Measurements from ENCODE around the gene APLP1.
A peak's percentile ranks its signal among the peaks of the same experiment; 100 is the strongest.

APLP1 gene

DNA sequence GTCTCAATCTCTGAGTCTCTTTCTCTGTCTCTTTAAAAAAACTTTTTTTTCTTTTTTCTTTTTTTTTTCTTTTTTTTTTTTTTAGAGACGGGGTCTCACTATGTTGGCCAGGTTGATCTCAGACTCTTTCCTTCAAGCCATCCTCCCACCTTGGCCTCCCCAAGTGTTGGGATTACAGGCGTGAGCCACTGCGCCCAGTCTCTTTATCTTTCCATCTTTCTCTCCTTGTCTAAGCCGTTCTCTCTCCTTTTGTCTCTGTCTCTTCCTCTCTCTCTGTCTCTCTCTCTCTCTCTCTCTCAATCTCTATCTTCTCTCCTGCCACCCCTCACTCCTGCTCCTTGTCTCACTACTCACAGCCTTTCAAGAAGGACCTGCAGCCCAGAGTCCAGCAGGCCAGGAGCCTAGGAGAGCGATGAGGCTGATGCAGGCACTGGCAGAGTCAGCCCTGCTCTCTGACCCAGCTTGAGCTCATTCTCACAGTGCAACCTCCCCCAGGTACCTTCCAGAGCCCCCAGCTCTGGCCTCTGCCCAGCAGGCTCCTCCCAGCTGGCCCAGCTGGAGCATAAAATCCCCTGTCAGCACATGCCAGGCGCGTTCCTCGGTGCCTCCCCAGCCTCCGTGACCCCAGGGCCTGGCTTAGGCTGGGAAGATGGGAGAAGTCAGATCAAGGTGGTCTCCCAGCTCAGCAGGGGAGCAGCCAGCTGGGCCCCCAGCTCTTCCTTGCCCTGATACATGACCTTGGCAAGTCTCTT lies 16.2 kb upstream of the APLP1 start, which contains the start of gene NPHS1:
NPHS1 (minus strand) TSS at position 476 of the 752 bp plus-strand sequence. CDS start 667 bp downstream, outside the sequence.
- H3K27ac ChIP-seq (ENCODE audit: low read length) = no peak within 1 kb of the TSS

DNA sequence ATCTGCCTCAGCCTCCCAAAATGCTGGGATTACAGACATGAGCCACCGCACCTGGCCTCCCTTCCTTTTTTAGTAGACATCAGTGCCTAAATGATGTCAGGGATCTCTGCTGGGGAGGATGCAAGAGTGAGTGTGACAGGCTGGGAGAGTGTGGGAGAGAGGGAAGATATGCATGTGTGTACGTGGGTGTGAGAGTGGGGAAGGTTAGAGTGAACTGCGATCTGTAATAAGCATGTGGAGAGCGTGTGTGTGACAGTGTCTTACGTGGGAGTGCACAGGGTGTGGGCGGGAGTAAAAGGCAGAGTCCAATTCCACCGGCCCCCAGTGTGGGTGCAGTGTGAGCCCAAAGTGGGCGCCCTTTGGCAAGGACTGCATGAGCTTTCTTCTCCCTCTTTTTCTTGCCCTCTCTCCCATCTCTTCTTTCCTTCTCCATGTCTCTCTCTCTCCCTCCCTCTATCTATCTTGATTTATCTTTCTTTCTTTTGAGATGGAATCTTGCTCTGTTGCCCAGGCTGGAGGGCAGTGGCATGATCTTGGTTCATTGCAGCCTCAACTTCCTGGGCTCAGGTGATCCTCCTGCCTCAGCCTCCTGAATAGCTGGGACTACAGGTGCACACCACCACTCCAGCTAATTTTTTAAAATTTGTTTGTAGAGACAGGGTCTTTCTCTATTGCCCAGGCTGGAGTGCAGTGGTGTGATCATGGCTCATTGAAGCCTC lies 15.2 kb upstream of the APLP1 start:
- WGBS (ENCODE audit: insufficient coverage, insufficient read length) = 100% methylated on average over 1 of the region's 8 CpGs
- Histone ChIP-seq H3K4me3 (ENCODE audit: low read length) (no peak overlapping the region), H3K27me3 (ENCODE audit: control insufficient read depth, insufficient read depth, low read length) (no peaks in the 10 kb centered on the region; the same call in 1 of the 2 replicates), H3K27ac (ENCODE audit: low read length) (no peak overlapping the region), H3K9me3 (ENCODE audit: control insufficient read depth, insufficient read depth, low read length) (no peaks in the 10 kb centered on the region), H3K4me1 (ENCODE audit: control insufficient read depth, insufficient read depth, low read length) (peaks cover 4% of the 10 kb centered on the region), H3K36me3 (ENCODE audit: control insufficient read depth, insufficient read depth, low read length) (no peaks in the 10 kb centered on the region; the same call in 1 of the 2 replicates)
- no peak for DNase-seq (ENCODE audit: low read depth, low spot score)

More for the DNA sequence above, 16.2 kb upstream of the APLP1 start, which contains the start of gene NPHS1:
- no peak within 1 kb of the TSS for H3K4me3 ChIP-seq (ENCODE audit: low read length)
- no peaks in the 10 kb centered on the region; the same call in 1 of the 2 replicates for H3K36me3 ChIP-seq (ENCODE audit: control insufficient read depth, insufficient read depth, low read length)
- DNase-seq (ENCODE audit: low read depth, low spot score) = no peak
- no peaks in the 10 kb centered on the region; the same call in 1 of the 2 replicates for H3K27me3 ChIP-seq (ENCODE audit: control insufficient read depth, insufficient read depth, low read length)
- H3K4me1 ChIP-seq (ENCODE audit: control insufficient read depth, insufficient read depth, low read length) = peaks cover 4% of the 10 kb centered on the region
- no peaks in the 10 kb centered on the region for H3K9me3 ChIP-seq (ENCODE audit: control insufficient read depth, insufficient read depth, low read length)
- no CpG with 5 or more reads among the region's 9 CpGs for WGBS (ENCODE audit: insufficient coverage, insufficient read length)

DNA sequence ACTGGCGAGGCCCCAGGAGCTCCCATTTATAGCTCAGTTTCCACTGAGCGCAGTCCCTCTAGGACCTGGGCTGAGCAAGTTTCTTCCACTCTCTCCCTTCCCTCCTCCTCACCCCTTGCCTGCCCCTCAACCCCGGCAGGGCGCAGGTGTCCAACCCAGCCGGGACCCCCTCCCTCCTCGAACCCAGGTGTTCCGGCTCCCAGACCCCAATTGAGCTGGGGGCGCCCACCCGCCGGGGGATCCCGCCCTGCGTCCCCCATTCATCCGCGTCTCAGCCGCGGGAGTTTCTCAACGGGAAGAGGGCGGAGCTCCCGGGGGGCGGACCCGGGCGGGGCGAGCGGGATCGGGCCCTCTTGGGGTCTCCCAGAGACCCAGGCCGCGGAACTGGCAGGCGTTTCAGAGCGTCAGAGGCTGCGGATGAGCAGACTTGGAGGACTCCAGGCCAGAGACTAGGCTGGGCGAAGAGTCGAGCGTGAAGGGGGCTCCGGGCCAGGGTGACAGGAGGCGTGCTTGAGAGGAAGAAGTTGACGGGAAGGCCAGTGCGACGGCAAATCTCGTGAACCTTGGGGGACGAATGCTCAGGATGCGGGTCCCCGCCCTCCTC lies 11.7 kb upstream of the APLP1 start, which contains the start of gene KIRREL2:
KIRREL2 (plus strand) TSS at position 366 of the 604 bp plus-strand sequence; CDS start at position 575, 209 bp downstream.
- H3K4me3 ChIP-seq (ENCODE audit: low read length) = peak within 1 kb of the TSS; percentile 52; the same call in 1 of the 2 replicates

DNA sequence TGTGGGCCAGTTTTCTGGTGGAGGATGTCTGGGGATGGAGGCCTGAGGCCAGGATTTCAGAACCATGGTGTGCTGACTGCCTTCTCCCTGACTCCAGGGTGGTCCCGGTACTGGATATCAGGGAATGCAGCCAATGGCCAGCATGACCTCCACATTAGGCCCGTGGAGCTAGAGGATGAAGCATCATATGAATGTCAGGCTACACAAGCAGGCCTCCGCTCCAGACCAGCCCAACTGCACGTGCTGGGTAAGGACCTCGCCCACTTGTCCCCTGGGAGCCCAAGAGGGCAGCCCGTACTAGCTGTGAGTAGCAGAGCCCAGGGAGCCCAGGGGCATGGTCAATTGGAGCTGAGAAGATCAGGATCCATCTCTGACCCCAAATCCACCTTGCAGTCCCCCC lies 10.1 kb upstream of the APLP1 start:
- DNase-seq (ENCODE audit: low read depth, low spot score) = no peak
- peaks cover 2% of the 10 kb centered on the region; the same call in 1 of the 2 replicates for H3K27me3 ChIP-seq (ENCODE audit: control insufficient read depth, insufficient read depth, low read length)
- WGBS (ENCODE audit: insufficient coverage, insufficient read length) = no CpG with 5 or more reads among the region's 6 CpGs

More for the DNA sequence above, 11.7 kb upstream of the APLP1 start, which contains the start of gene KIRREL2:
- Histone ChIP-seq H3K27me3 (ENCODE audit: control insufficient read depth, insufficient read depth, low read length) (no peaks in the 10 kb centered on the region; the same call in 1 of the 2 replicates), H3K27ac (ENCODE audit: low read length) (no peak within 1 kb of the TSS), H3K36me3 (ENCODE audit: control insufficient read depth, insufficient read depth, low read length) (no peaks in the 10 kb centered on the region), H3K4me1 (ENCODE audit: control insufficient read depth, insufficient read depth, low read length) (peaks cover 6% of the 10 kb centered on the region), H3K9me3 (ENCODE audit: control insufficient read depth, insufficient read depth, low read length) (no peaks in the 10 kb centered on the region)
- no peak for DNase-seq (ENCODE audit: low read depth, low spot score)
- no CpG with 5 or more reads among the region's 42 CpGs for WGBS (ENCODE audit: insufficient coverage, insufficient read length)

DNA sequence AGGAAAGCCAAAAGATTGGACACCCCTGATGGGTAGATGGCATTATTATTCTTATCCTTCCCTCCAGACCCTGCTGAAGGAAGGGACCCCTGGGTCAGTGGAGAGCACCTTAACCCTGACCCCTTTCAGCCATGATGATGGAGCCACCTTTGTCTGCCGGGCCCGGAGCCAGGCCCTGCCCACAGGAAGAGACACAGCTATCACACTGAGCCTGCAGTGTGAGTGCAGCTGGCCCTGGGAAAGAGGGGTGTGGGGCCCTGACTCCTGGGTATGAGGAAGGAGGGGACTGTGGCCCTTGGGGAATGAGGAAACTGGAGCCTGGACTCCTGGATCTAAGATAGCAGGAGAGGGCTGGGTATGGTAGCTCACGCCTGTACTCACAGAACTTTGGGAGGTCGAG lies 9.0 kb upstream of the APLP1 start:
- H3K4me3 ChIP-seq (ENCODE audit: low read length) = no peak overlapping the region
- WGBS (ENCODE audit: insufficient coverage, insufficient read length) = no CpG with 5 or more reads among the region's 4 CpGs
- no peaks in the 10 kb centered on the region for H3K36me3 ChIP-seq (ENCODE audit: control insufficient read depth, insufficient read depth, low read length)
- DNase-seq (ENCODE audit: low read depth, low spot score) = no peak
- H3K4me1 ChIP-seq (ENCODE audit: control insufficient read depth, insufficient read depth, low read length) = peaks cover 6% of the 10 kb centered on the region
- H3K9me3 ChIP-seq (ENCODE audit: control insufficient read depth, insufficient read depth, low read length) = no peaks in the 10 kb centered on the region
- H3K27me3 ChIP-seq (ENCODE audit: control insufficient read depth, insufficient read depth, low read length) = peaks cover 2% of the 10 kb centered on the region; the same call in 1 of the 2 replicates
- H3K27ac ChIP-seq (ENCODE audit: low read length) = no peak overlapping the region

More for the DNA sequence above, 10.1 kb upstream of the APLP1 start:
- no peak overlapping the region for H3K27ac ChIP-seq (ENCODE audit: low read length)
- H3K4me1 ChIP-seq (ENCODE audit: control insufficient read depth, insufficient read depth, low read length) = peaks cover 6% of the 10 kb centered on the region
- no peaks in the 10 kb centered on the region for H3K36me3 ChIP-seq (ENCODE audit: control insufficient read depth, insufficient read depth, low read length)
- H3K4me3 ChIP-seq (ENCODE audit: low read length) = no peak overlapping the region
- no peaks in the 10 kb centered on the region for H3K9me3 ChIP-seq (ENCODE audit: control insufficient read depth, insufficient read depth, low read length)

DNA sequence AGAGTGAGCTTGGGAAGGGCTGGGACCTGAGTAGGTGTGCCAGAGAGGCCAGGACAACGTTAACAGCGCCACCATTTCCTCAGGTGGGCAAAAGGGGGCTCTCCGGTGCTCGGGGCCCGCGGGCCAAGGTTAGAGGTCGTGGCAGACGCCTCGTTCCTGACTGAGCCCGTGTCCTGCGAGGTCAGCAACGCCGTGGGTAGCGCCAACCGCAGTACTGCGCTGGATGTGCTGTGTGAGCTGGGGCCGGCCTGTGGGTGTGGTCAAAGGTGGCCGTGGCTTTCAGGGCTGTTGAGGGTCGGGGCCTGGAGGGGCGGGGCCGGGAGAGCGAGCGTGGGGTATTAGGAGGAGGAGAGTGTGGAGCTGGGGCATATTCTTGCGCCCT lies 7.9 kb upstream of the APLP1 start:
- H3K36me3 ChIP-seq (ENCODE audit: control insufficient read depth, insufficient read depth, low read length) = no peaks in the 10 kb centered on the region
- peak overlapping the region; percentile 26; the same call in 1 of the 2 replicates for H3K4me3 ChIP-seq (ENCODE audit: low read length)

DNA sequence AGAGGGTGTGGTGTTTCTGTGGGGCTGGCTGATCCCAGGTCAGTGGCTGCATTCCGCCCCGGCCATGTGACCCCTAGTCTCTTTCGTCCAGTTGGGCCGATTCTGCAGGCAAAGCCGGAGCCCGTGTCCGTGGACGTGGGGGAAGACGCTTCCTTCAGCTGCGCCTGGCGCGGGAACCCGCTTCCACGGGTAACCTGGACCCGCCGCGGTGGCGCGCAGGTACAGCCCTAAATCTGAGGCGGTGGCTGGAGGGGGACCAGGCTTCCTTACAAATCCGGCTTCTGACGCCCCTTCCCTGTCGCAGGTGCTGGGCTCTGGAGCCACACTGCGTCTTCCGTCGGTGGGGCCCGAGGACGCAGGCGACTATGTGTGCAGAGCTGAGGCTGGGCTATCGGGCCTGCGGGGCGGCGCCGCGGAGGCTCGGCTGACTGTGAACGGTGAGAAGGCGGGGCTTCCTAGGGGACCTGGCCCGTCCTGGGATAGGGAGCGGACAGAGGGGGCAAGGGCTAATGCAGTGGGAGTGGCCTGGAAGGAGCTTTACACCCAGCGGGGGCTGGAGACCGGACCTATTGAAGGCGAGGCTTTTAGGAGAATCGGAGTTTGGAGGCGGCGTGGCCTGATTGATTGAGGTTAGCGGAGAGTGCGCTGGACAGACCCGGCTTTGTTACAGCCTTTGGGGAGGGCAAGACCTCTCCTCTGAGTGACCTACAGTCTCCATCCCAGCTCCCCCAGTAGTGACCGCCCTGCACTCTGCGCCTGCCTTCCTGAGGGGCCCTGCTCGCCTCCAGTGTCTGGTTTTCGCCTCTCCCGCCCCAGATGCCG lies 7.3 kb upstream of the APLP1 start:
- peaks cover 2% of the 10 kb centered on the region; the same call in 1 of the 2 replicates for H3K27me3 ChIP-seq (ENCODE audit: control insufficient read depth, insufficient read depth, low read length)
- no CpG with 5 or more reads among the region's 55 CpGs for WGBS (ENCODE audit: insufficient coverage, insufficient read length)
- 0 out of 2 replicates have a peak, but pooled peaks cover 3% of the 10 kb centered on the region for H3K4me1 ChIP-seq (ENCODE audit: control insufficient read depth, insufficient read depth, low read length)

More for the DNA sequence above, 7.9 kb upstream of the APLP1 start:
- no peak overlapping the region for H3K27ac ChIP-seq (ENCODE audit: low read length)
- WGBS (ENCODE audit: insufficient coverage, insufficient read length) = no CpG with 5 or more reads among the region's 24 CpGs
- peaks cover 2% of the 10 kb centered on the region; the same call in 1 of the 2 replicates for H3K27me3 ChIP-seq (ENCODE audit: control insufficient read depth, insufficient read depth, low read length)
- peaks cover 6% of the 10 kb centered on the region for H3K4me1 ChIP-seq (ENCODE audit: control insufficient read depth, insufficient read depth, low read length)
- H3K9me3 ChIP-seq (ENCODE audit: control insufficient read depth, insufficient read depth, low read length) = no peaks in the 10 kb centered on the region
- DNase-seq (ENCODE audit: low read depth, low spot score) = no peak

DNA sequence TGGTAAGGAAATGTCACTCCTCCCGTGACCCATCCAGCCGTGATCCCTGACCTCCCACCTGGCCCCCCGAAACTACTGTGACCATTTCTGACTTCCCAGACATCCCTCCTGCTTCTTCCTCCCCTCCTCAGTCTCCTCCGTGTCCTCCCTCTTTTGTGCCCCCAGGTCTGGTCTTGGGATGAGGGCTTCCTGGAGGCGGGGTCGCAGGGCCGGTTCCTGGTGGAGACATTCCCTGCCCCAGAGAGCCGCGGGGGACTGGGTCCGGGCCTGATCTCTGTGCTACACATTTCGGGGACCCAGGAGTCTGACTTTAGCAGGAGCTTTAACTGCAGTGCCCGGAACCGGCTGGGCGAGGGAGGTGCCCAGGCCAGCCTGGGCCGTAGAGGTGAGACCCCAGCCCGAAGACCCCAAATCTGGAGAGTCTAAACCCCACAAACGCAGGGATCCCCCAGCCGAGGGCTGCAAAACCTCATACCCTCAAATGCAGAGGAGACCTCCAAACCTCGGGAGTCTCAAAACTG lies 6.7 kb upstream of the APLP1 start:
- peak overlapping the region; percentile 1; the same call in 1 of the 2 replicates for H3K4me3 ChIP-seq (ENCODE audit: low read length)
- no CpG with 5 or more reads among the region's 19 CpGs for WGBS (ENCODE audit: insufficient coverage, insufficient read length)
- H3K27ac ChIP-seq (ENCODE audit: low read length) = no peak overlapping the region
- H3K9me3 ChIP-seq (ENCODE audit: control insufficient read depth, insufficient read depth, low read length) = no peaks in the 10 kb centered on the region
- peaks cover 2% of the 10 kb centered on the region; the same call in 1 of the 2 replicates for H3K27me3 ChIP-seq (ENCODE audit: control insufficient read depth, insufficient read depth, low read length)
- H3K36me3 ChIP-seq (ENCODE audit: control insufficient read depth, insufficient read depth, low read length) = no peaks in the 10 kb centered on the region
- 0 out of 2 replicates have a peak, but pooled peaks cover 3% of the 10 kb centered on the region for H3K4me1 ChIP-seq (ENCODE audit: control insufficient read depth, insufficient read depth, low read length)
- no peak for DNase-seq (ENCODE audit: low read depth, low spot score)

More for the DNA sequence above, 7.3 kb upstream of the APLP1 start:
- H3K36me3 ChIP-seq (ENCODE audit: control insufficient read depth, insufficient read depth, low read length) = no peaks in the 10 kb centered on the region
- H3K4me3 ChIP-seq (ENCODE audit: low read length) = peak overlapping the region; percentile 26; the same call in 1 of the 2 replicates
- no peak overlapping the region for H3K27ac ChIP-seq (ENCODE audit: low read length)
- H3K9me3 ChIP-seq (ENCODE audit: control insufficient read depth, insufficient read depth, low read length) = no peaks in the 10 kb centered on the region
- DNase-seq (ENCODE audit: low read depth, low spot score) = peak; percentile 74

DNA sequence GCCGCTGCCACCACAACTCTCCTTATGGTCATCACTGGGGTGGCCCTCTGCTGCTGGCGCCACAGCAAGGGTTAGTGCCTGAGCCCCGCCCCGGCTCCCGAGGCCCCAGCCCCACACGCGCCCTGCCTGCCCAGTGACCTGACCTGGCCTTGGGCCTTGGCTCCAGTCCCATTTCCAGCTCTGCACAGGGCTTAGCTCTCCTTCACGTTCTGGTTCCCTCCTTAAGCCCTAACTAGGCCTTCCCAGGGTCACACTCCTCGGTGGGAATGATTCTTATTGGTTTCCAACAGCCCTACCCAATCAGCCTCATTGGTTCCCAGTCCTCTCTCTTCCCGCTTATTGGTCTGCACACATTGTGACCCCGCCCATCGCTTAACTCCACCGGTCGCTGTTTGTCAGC lies 5.8 kb upstream of the APLP1 start:
- no CpG with 5 or more reads among the region's 14 CpGs for WGBS (ENCODE audit: insufficient coverage, insufficient read length)
- no peaks in the 10 kb centered on the region for H3K9me3 ChIP-seq (ENCODE audit: control insufficient read depth, insufficient read depth, low read length)
- H3K36me3 ChIP-seq (ENCODE audit: control insufficient read depth, insufficient read depth, low read length) = no peaks in the 10 kb centered on the region
- 0 out of 2 replicates have a peak, but pooled peaks cover 3% of the 10 kb centered on the region for H3K4me1 ChIP-seq (ENCODE audit: control insufficient read depth, insufficient read depth, low read length)
- no peak for DNase-seq (ENCODE audit: low read depth, low spot score)
- peaks cover 2% of the 10 kb centered on the region; the same call in 1 of the 2 replicates for H3K27me3 ChIP-seq (ENCODE audit: control insufficient read depth, insufficient read depth, low read length)
- H3K4me3 ChIP-seq (ENCODE audit: low read length) = no peak overlapping the region
- H3K27ac ChIP-seq (ENCODE audit: low read length) = no peak overlapping the region

Measured in iPS DF 6.9 (cell line).